HG03571 (cell line): ENCODE results near the gene ETS1.

Experiments
- ATAC-seq: cut with Tn5 transposase; IDR thresholded peaks from one replicate; pipeline ENCODE4 v1.9.1; 2021; ENCODE audit not compliant: unreplicated experiment

The ETS1 gene

GRCh38 chr11:128521682-128522054 lies 65.7 kb downstream of the ETS1 start:
- ATAC-seq = no peak

GRCh38 chr11:128520888-128521681 lies 66.3 kb downstream of the ETS1 start:
- ATAC-seq = no peak

- ATAC-seq = no peak
Measured at GRCh38 chr11:128520206-128520887, 67.0 kb downstream of the ETS1 start.

GRCh38 chr11:128519338-128519737 lies 68.0 kb downstream of the ETS1 start:
- ATAC-seq = peak; percentile 28

GRCh38 chr11:128518493-128519207 lies 68.7 kb downstream of the ETS1 start:
- no peak for ATAC-seq

GRCh38 chr11:128517451-128518230 lies 69.7 kb downstream of the ETS1 start:
- ATAC-seq = no peak

GRCh38 chr11:128516886-128517285 lies 70.5 kb downstream of the ETS1 start:
- no peak for ATAC-seq

GRCh38 chr11:128515826-128516778 lies 71.3 kb downstream of the ETS1 start:
- ATAC-seq = no peak

- ATAC-seq = no peak
Measured at GRCh38 chr11:128515086-128515485, 72.3 kb downstream of the ETS1 start.

GRCh38 chr11:128513915-128514681 lies 73.3 kb downstream of the ETS1 start:
- no peak for ATAC-seq

GRCh38 chr11:128512474-128512996 lies 74.8 kb downstream of the ETS1 start:
- ATAC-seq = no peak

- ATAC-seq = no peak
Measured at GRCh38 chr11:128511712-128512111, 75.6 kb downstream of the ETS1 start.

GRCh38 chr11:128509621-128510389 lies 77.6 kb downstream of the ETS1 start:
- no peak for ATAC-seq

GRCh38 chr11:128508770-128509510 lies 78.4 kb downstream of the ETS1 start:
- ATAC-seq = no peak

GRCh38 chr11:128507936-128508335 lies 79.4 kb downstream of the ETS1 start:
- no peak for ATAC-seq

GRCh38 chr11:128506999-128507611 lies 80.3 kb downstream of the ETS1 start:
- no peak for ATAC-seq

GRCh38 chr11:128506356-128506755 lies 81.0 kb downstream of the ETS1 start:
- no peak for ATAC-seq
